Pancreas (tissue), 10 donors: ENCODE results near the gene ERRFI1. TPM values are rescaled to one million over a fixed set of nuclear protein-coding genes. Genes with fewer than 3 reads are reported as not detected.
A peak's percentile ranks its signal among the peaks of the same experiment; 100 is the strongest.
"Not testable (repeated sequence)": the region's sequence is repeated elsewhere in the genome, so short reads cannot be mapped to it uniquely, and the experiment has no call there.

ENCODE experiments used
- ATAC-seq, 4 donors: fragments of 200-7000 bp; cut with Tn5 transposase; one replicate each; pipeline versions ENCODE4 v1.8.0 to v1.9.1; 2020; ENCODE audit warnings: mild to moderate bottlenecking in 4 of 4, moderate library complexity in 4 of 4
- DNase-seq, 6 donors: peaks; one replicate each; pipeline ENCODE4 v3.0.0-alpha.2; 2020
- FAIRE-seq: peaks from 2 replicates; lab custom pipeline; 2012; peaks lifted over from hg19 to GRCh38; lab: Jason Lieb, UNC
- H3K27ac ChIP-seq, 4 donors: fragments of 200-600 bp; sonication (generic); 1 replicate in 3 of 4; 2 replicates in 1 of 4; pipeline versions ENCODE4 v1.5.0 to v1.8.0; 2020
- H3K27me3 ChIP-seq, 4 donors: fragments of 200-600 bp; one replicate each; pipeline ENCODE4 v1.8.0; 2021
- H3K36me3 ChIP-seq, 3 donors: fragments of 200-600 bp; sonication (generic) in 1 of 3; one replicate each; pipeline versions ENCODE4 v1.5.0 to v1.8.0; 2020 to 2021
- H3K4me1 ChIP-seq, 3 donors: fragments of 200-600 bp; one replicate each; pipeline ENCODE4 v1.8.0; 2021
- H3K4me3 ChIP-seq, 4 donors: fragments of 200-600 bp; sonication (generic) in 2 of 4; one replicate each; pipeline versions ENCODE4 v1.5.0 to v1.8.0; 2020 to 2021
- H3K9me3 ChIP-seq, 4 donors: fragments of 200-600 bp; one replicate each; pipeline ENCODE4 v1.8.0; 2021
- WGBS, 2 donors: extraction: QIAGEN DNeasy Blood & Tissue Kit; methylation state at CpG; one replicate each; pipeline ENCODE4 v1.1.7; 2013; 5-methylcytosine and 5-hydroxymethylcytosine counted together
- intact Hi-C, 3 donors: fragments of 100-400 bp; cut with DNase I; formaldehyde crosslinking; loops; one replicate each; pipeline versions ENCODE4 v1.11.1 to v1.14.2; 2022
- polyA plus RNA-seq, 2 donors: library from polyadenylated mRNA; stranded (reverse); fragments of 200-250 nt; gene quantifications; one replicate each; pipeline ENCODE4 v1.2.3, GENCODE V29; 2013
- total RNA-seq, 6 donors: library from RNA; stranded (reverse); fragmentation: NEBNext Ultra II Directional in 4 of 6; extraction: Animal tissue kit (Norgen Biotek cat#: 25700) in 4 of 6; gene quantifications; one replicate each; pipeline versions ENCODE4 v1.2.1 to v1.2.4, GENCODE V29; 2021 to 2023
- TF ChIP-seq, protein P1 (sequence below), 4 donors: fragments of 200-600 bp; sonication (generic) in 3 of 4; IDR thresholded peaks; one replicate each; pipeline versions ENCODE4 v1.5.0 to v1.8.0; 2021; ENCODE audit warnings: antibody characterized with exemption in 4 of 4
- donor health status: healthy with polysubstance abuse.
- donor health status: DM: no; HTN: no; CAD: no; lungs with moderate emphysema.
- donor health status: DM: no; HTN: no; CAD: no.
- donor health status: control.
- donor health status: control.
- donor health status: Bipolar disorder and iron deficiency.
- donor health status: DM: yes; HTN: yes; CAD: no.
- donor health status: DM: no; HTN: no; CAD: no.
- donor health status: DM: no; HTN: no; CAD: no.
- donor health status: DM: yes; HTN: yes; CAD: no.

Gene ERRFI1
- total and polyA plus RNA-seq, 8 donors: 36.4 to 392 (median 101) TPM

GRCh38 chr1:7964476-7964875 is 61.6 kb downstream of the ERRFI1 start:
- H3K36me3 ChIP-seq: peaks cover 0 to 40% (median 17%) of the 10 kb centered on the region in 3 donors
- H3K27me3 ChIP-seq: no peaks in the 10 kb centered on the region
- no peak for ATAC-seq

DNA sequence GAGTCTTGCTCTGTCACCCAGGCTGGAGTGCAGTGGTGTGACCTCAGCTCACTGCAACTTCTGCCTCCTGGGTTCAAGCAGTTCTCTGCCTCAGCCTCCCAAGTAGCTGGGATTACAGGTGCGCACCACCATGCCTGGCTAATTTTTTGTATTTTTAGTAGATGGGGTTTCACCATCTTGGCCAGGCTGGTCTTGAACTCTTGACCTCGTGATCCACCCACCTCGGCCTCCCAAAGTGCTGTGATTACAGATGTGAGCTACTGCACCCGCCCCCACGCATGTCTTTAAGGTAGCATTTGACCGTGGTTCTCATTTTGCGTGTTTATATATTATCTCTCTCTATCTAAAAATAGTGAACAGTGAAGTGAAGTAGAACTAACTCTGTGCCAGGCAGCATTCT is 62.3 kb downstream of the ERRFI1 start:
- Histone ChIP-seq H3K36me3 (peaks cover 0 to 35% (median 17%) of the 10 kb centered on the region in 3 donors), H3K4me1 (peaks cover 5 to 15% (median 6%) of the 10 kb centered on the region in 3 donors)
- H3K4me3 ChIP-seq, FAIRE-seq, H3K27ac ChIP-seq, H3K9me3 ChIP-seq, ATAC-seq, intact Hi-C loops, DNase-seq, H3K27me3 ChIP-seq: not testable (repeated sequence)
- 83 to 87% methylated on average over 7 of the region's 7 CpGs for WGBS, 2 donors

More at GRCh38 chr1:7964476-7964875, 61.6 kb downstream of the ERRFI1 start:
- WGBS, 2 donors: 54 to 65% methylated on average over 3 of the region's 3 CpGs
- TF ChIP-seq, protein P1, sequence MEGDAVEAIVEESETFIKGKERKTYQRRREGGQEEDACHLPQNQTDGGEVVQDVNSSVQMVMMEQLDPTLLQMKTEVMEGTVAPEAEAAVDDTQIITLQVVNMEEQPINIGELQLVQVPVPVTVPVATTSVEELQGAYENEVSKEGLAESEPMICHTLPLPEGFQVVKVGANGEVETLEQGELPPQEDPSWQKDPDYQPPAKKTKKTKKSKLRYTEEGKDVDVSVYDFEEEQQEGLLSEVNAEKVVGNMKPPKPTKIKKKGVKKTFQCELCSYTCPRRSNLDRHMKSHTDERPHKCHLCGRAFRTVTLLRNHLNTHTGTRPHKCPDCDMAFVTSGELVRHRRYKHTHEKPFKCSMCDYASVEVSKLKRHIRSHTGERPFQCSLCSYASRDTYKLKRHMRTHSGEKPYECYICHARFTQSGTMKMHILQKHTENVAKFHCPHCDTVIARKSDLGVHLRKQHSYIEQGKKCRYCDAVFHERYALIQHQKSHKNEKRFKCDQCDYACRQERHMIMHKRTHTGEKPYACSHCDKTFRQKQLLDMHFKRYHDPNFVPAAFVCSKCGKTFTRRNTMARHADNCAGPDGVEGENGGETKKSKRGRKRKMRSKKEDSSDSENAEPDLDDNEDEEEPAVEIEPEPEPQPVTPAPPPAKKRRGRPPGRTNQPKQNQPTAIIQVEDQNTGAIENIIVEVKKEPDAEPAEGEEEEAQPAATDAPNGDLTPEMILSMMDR (IDR thresholded peaks at IDR 0.05): no peak
- Histone ChIP-seq H3K9me3 (no peaks in the 10 kb centered on the region), H3K4me3 (no peak overlapping the region), H3K4me1 (peaks cover 5 to 15% (median 6%) of the 10 kb centered on the region in 3 donors), H3K27ac (no peak overlapping the region)
- DNase-seq: no peak
- intact Hi-C loops: no loop called here
- FAIRE-seq: no peak

GRCh38 chr1:7963378-7963730 is 62.8 kb downstream of the ERRFI1 start:
- DNase-seq, intact Hi-C loops, H3K4me3 ChIP-seq, H3K9me3 ChIP-seq, H3K27ac ChIP-seq, ATAC-seq, FAIRE-seq, H3K27me3 ChIP-seq: not testable (repeated sequence)
- WGBS, 2 donors: 96 to 97% methylated on average over 12 of the region's 12 CpGs
- Histone ChIP-seq H3K36me3 (peaks cover 0 to 30% (median 17%) of the 10 kb centered on the region in 3 donors), H3K4me1 (peaks cover 5 to 15% (median 6%) of the 10 kb centered on the region in 3 donors)

DNA sequence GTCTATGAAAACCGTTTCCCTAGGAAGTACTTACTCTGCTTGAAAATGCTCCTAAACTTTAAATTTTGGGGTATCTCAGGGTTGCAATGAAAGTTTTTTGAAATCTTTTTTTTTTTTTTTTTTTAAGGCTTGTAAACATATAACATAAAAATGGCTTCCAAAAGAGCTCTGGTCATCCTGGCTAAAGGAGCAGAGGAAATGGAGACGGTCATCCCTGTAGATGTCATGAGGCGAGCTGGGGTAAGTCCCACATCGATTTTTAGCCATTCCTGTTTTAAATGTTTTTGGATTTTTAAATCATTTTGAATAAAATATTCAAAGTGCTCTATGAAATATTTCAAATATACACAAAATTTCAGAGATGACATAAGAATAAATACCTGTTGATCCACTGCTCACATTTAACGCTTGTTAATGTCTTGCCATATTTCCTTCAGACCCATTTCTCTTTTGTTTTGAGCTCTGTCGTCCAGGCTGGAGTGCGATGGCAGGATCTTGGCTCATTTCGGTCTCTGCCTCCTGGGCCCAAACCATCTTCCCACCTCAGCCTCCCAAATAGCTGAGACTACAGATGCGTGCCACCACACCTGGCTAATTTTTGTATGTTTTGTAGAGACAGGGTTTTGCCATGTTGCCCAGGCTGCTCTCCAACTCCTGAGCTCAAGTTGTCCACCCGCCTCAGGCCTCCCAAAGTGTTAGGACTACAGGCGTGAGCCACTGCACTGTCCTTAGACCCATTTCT is 63.3 kb downstream of the ERRFI1 start:
- H3K27ac ChIP-seq: no peak overlapping the region
- peak overlapping the region in 2 of 4 donors; percentile 68 to 71 for H3K4me3 ChIP-seq
- DNase-seq (no peak), FAIRE-seq (no peak), ATAC-seq (no peak)
- TF ChIP-seq, protein P1 (IDR thresholded peaks at IDR 0.05): no peak
- intact Hi-C loops: no loop called here
- no peaks in the 10 kb centered on the region for H3K9me3 ChIP-seq
- peaks cover 5 to 15% (median 6%) of the 10 kb centered on the region in 3 donors for H3K4me1 ChIP-seq
- H3K36me3 ChIP-seq: peaks cover 0 to 28% (median 17%) of the 10 kb centered on the region in 3 donors
- H3K27me3 ChIP-seq: no peaks in the 10 kb centered on the region
- WGBS, 2 donors: 81 to 88% methylated on average over 11 of the region's 11 CpGs

GRCh38 chr1:7962014-7962335 is 64.1 kb downstream of the ERRFI1 start:
- intact Hi-C loops: no loop called here
- FAIRE-seq (no peak), ATAC-seq (peak in 2 of 4 donors; percentile 1 to 3)

More at GRCh38 chr1:7962014-7962335, 64.1 kb downstream of the ERRFI1 start:
- Histone ChIP-seq H3K4me3 (peak overlapping the region; percentile 62 to 97 (median 70)), H3K36me3 (peaks cover 0 to 28% (median 14%) of the 10 kb centered on the region in 3 donors), H3K27ac (peak overlapping the region; percentile 78 to 89 (median 82)), H3K9me3 (no peaks in the 10 kb centered on the region), H3K27me3 (no peaks in the 10 kb centered on the region), H3K4me1 (peaks cover 5 to 15% (median 6%) of the 10 kb centered on the region in 3 donors)
- TF ChIP-seq, protein P1 (IDR thresholded peaks at IDR 0.05): no peak
- no peak for DNase-seq
- 0% methylated on average over 10 of the region's 10 CpGs for WGBS, 2 donors

Other genes starting within 250 kb of the ERRFI1 start
- gene PER3, start 242.0 kb downstream of the ERRFI1 start, total RNA-seq: 10 to 100 TPM in 3 of 6 donors, 1 to 10 TPM in 3; 4.6 to 13.9 (median 9.6) TPM
- 10 to 100 TPM in 1 of 2 donors, 1 to 10 TPM in 1; 6.4 to 11.8 TPM for gene PER3, start 242.0 kb downstream of the ERRFI1 start, polyA plus RNA-seq
- gene UTS2, start 173.2 kb downstream of the ERRFI1 start, total RNA-seq: not detected
- under 1 TPM in 1 of 2 donors, not detected in 1; 0.09 TPM for gene UTS2, start 173.2 kb downstream of the ERRFI1 start, polyA plus RNA-seq
- gene TNFRSF9, start 85.5 kb downstream of the ERRFI1 start, total RNA-seq: 1 to 10 TPM in 1 of 6 donors, under 1 TPM in 3, not detected in 2; 0.08 to 1.4 (median 0.49) TPM
- gene TNFRSF9, start 85.5 kb downstream of the ERRFI1 start, polyA plus RNA-seq: under 1 TPM in 1 of 2 donors, not detected in 1; 0.27 TPM
- 100 to 1,000 TPM in 5 of 6 donors, 10 to 100 TPM in 1; 99.8 to 143 (median 134) TPM for gene PARK7, start 64.6 kb downstream of the ERRFI1 start, total RNA-seq
- 100 to 1,000 TPM; 174 to 176 TPM for gene PARK7, start 64.6 kb downstream of the ERRFI1 start, polyA plus RNA-seq